ENCODE results near the gene IGF1R. TPM values are rescaled to one million over a fixed set of nuclear protein-coding genes. Genes with fewer than 3 reads are reported as not detected.

The IGF1R gene
- total RNA-seq, 4 donors from 2014 or later, result 31.6 to 87.8 (median 60.0) TPM

- no peak overlapping the region for H3K4me3 ChIP-seq
- 81 to 83% methylated on average over 4 of the region's 4 CpGs for WGBS, 2 donors (ENCODE audit: low coverage in 1 of 2)
Measured at GRCh38 chr15:98735895-98736617, 87.7 kb downstream of the IGF1R start.

GRCh38 chr15:98737159-98737558 is 88.8 kb downstream of the IGF1R start:
- 83 to 100% methylated on average over 1 of the region's 6 CpGs for WGBS, 2 donors (ENCODE audit: low coverage in 1 of 2)
- Histone ChIP-seq H3K4me1 (peaks cover 0 to 49% (median 21%) of the 10 kb centered on the region in 3 donors), H3K4me3 (no peak overlapping the region), H3K36me3 (no peaks in the 10 kb centered on the region), H3K9me3 (no peaks in the 10 kb centered on the region), H3K27me3 (no peaks in the 10 kb centered on the region), H3K27ac (no peak overlapping the region)
- TF ChIP-seq POLR2AphosphoS5 (IDR thresholded peaks at IDR 0.05) (no peak), POLR2A (IDR thresholded peaks at IDR 0.05) (no peak), EP300 (IDR thresholded peaks at IDR 0.05) (no peak), CTCF (IDR thresholded peaks at IDR 0.05) (no peak)
- ATAC-seq, result no peak

More at GRCh38 chr15:98735895-98736617, 87.7 kb downstream of the IGF1R start:
- Histone ChIP-seq H3K9me3 (no peaks in the 10 kb centered on the region), H3K36me3 (no peaks in the 10 kb centered on the region), H3K27me3 (no peaks in the 10 kb centered on the region), H3K4me1 (peaks cover 0 to 59% (median 29%) of the 10 kb centered on the region in 3 donors), H3K27ac (no peak overlapping the region)
- TF ChIP-seq POLR2AphosphoS5 (IDR thresholded peaks at IDR 0.05) (no peak), EP300 (IDR thresholded peaks at IDR 0.05) (no peak), CTCF (IDR thresholded peaks at IDR 0.05) (no peak), POLR2A (IDR thresholded peaks at IDR 0.05) (no peak)
- ATAC-seq, result no peak

- H3K9me3 ChIP-seq, result no peaks in the 10 kb centered on the region
- H3K4me3 ChIP-seq, result no peak overlapping the region
- H3K27ac ChIP-seq, result no peak overlapping the region
- H3K27me3 ChIP-seq, result no peaks in the 10 kb centered on the region
- no peaks in the 10 kb centered on the region for H3K36me3 ChIP-seq
- no peak for ATAC-seq
- 90% methylated on average over 7 of the region's 7 CpGs; no CpG with 5 or more reads in 1 of the 2 donors for WGBS, 2 donors (ENCODE audit: low coverage in 1 of 2)
- TF ChIP-seq POLR2AphosphoS5 (IDR thresholded peaks at IDR 0.05) (no peak), POLR2A (IDR thresholded peaks at IDR 0.05) (no peak), CTCF (IDR thresholded peaks at IDR 0.05) (no peak), EP300 (IDR thresholded peaks at IDR 0.05) (no peak)
- peaks cover 0 to 49% (median 21%) of the 10 kb centered on the region in 3 donors for H3K4me1 ChIP-seq
Measured at GRCh38 chr15:98737721-98738120, 89.4 kb downstream of the IGF1R start.

GRCh38 chr15:98738689-98739401 is 90.5 kb downstream of the IGF1R start:
- Histone ChIP-seq H3K4me1 (peaks cover 0 to 44% (median 28%) of the 10 kb centered on the region in 3 donors), H3K27ac (no peak overlapping the region), H3K27me3 (no peaks in the 10 kb centered on the region), H3K4me3 (no peak overlapping the region), H3K9me3 (no peaks in the 10 kb centered on the region), H3K36me3 (no peaks in the 10 kb centered on the region)
- WGBS, 2 donors (ENCODE audit: low coverage in 1 of 2), result 83 to 86% methylated on average over 9 of the region's 9 CpGs
- TF ChIP-seq CTCF (IDR thresholded peaks at IDR 0.05) (no peak), POLR2AphosphoS5 (IDR thresholded peaks at IDR 0.05) (no peak)
- no peak for ATAC-seq
